Neural crest cell (in vitro differentiated cells): Measurements from ENCODE around the gene LRRC10B. TPM values are rescaled to one million over a fixed set of nuclear protein-coding genes. Genes with fewer than 3 reads are reported as not detected.

Experiments used
- DNase-seq: peaks from one replicate; pipeline ENCODE4 v3.0.0; 2021; ENCODE audit warnings: low read depth, mixed read lengths, low spot score
- H3K27ac Mint-ChIP-seq: one replicate; pipeline ENCODE4 v1.8.0; 2021; ENCODE audit warnings: mild to moderate bottlenecking, mixed read lengths; ENCODE audit not compliant: unreplicated experiment
- H3K27me3 Mint-ChIP-seq: 2 replicates; pipeline ENCODE4 v1.8.0; 2021; ENCODE audit warnings: low read depth, mild to moderate bottlenecking, mixed read lengths
- H3K36me3 Mint-ChIP-seq: 2 replicates; pipeline ENCODE4 v1.8.0; 2021; ENCODE audit warnings: low read depth, mild to moderate bottlenecking, mixed read lengths
- H3K4me1 Mint-ChIP-seq: 2 replicates; pipeline ENCODE4 v1.8.0; 2021; ENCODE audit warnings: mixed read lengths
- H3K4me3 Mint-ChIP-seq: one replicate; pipeline ENCODE4 v1.8.0; 2021; ENCODE audit warnings: mild to moderate bottlenecking, mixed read lengths
- H3K9me3 Mint-ChIP-seq: 2 replicates; pipeline ENCODE4 v1.8.0; 2021; ENCODE audit warnings: mixed read lengths
- total RNA-seq: library from RNA; stranded (reverse); gene quantifications from 2 replicates; pipeline ENCODE4 v1.2.1, GENCODE V29; 2021
- TF ChIP-seq, protein P1 (sequence below): fragments of 200-600 bp; sonication (generic); conservative IDR thresholded peaks from 2 replicates; pipeline ENCODE4 v1.5.0; 2021; ENCODE audit warnings: antibody characterized with exemption, mild to moderate bottlenecking

Gene LRRC10B
- total RNA-seq, 1 donor from 2014 or later = 2.9 TPM

DNA sequence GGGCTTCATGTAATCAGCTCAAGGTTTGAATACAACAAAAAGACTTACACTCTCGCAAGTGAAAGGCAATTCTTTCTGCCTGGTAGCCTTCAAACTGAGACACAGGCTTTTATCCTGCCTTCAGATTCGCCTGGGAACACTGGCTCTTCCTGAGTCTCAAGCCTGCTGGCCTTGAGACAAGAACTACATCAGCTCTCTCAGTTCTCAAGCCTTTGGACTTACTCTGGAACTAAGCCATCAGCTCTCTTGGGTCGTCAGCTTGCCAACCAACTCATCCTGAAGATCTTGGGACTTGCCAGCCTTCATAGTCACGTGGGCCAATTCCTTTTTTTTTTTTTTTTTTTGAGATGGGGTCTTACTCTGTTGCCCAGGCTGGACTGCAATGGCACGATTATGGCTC lies 35.7 kb upstream of the LRRC10B start:
- Mint-ChIP-seq H3K27ac (no peak overlapping the region), H3K27me3 (no peaks in the 10 kb centered on the region), H3K4me1 (peaks cover 12% of the 10 kb centered on the region), H3K36me3 (peaks cover 9% of the 10 kb centered on the region), H3K9me3 (no peaks in the 10 kb centered on the region), H3K4me3 (no peak overlapping the region)
- no peak for DNase-seq
- TF ChIP-seq, protein P1, sequence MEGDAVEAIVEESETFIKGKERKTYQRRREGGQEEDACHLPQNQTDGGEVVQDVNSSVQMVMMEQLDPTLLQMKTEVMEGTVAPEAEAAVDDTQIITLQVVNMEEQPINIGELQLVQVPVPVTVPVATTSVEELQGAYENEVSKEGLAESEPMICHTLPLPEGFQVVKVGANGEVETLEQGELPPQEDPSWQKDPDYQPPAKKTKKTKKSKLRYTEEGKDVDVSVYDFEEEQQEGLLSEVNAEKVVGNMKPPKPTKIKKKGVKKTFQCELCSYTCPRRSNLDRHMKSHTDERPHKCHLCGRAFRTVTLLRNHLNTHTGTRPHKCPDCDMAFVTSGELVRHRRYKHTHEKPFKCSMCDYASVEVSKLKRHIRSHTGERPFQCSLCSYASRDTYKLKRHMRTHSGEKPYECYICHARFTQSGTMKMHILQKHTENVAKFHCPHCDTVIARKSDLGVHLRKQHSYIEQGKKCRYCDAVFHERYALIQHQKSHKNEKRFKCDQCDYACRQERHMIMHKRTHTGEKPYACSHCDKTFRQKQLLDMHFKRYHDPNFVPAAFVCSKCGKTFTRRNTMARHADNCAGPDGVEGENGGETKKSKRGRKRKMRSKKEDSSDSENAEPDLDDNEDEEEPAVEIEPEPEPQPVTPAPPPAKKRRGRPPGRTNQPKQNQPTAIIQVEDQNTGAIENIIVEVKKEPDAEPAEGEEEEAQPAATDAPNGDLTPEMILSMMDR = no peak

DNA sequence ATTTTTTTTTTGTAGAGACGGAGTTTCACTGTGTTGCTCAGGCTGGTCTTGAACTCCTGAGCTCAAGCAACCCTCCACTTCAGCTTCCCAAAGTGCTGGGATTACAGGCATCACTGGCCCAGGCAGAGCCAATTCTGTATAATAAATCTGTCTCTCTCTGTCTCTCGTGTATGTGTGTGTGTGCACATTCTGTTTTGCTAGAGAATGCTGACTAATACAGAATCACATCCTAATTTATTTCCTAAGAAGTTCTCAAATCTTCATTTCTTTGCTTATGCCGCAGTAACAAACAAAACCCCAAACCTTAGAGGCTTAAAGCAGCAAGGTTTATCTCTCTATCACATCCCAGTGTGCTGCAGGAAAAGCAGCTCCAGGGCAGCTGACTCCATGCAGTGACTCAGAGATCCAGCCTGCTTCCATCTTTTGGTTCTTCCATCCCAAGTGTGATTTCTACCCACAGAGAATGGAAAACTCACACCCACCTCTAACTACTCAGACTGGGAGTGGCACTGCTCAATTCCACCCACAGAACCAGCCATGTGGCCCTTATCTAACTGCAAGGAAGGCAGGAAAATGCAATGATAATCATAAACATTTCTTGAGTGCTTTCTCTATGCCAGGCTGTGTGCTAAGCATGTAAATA lies 35.1 kb upstream of the LRRC10B start:
- H3K4me3 Mint-ChIP-seq = no peak overlapping the region

DNA sequence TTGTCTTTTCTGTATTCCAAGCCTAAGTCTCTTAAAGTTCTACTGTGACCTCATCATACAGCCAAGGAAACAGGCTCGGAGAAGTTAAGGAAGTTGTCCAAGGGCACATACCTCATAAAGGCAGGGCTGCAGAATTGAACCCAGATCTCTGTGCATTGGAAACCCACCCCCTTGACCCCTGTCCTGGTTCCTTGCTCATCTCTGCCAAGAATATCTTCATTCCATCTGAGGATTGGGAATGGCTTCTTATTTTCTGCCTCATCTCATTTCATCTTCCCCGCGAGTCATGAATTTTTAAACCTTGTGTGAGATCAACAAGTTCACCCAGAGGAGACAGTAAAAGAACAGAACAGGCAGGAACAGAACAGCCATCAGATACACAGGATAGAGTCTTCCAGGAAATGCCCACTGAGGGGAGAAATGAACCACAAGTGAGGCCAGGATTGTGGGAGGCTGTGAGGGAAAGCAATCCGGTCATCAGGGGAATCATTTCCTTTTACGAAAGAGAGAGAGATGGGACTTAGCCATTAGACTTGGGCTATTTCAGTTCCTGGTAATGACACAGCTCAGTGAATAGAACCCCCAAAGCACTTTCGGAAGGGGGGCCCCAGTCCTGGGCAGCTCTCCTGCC lies 34.4 kb upstream of the LRRC10B start:
- no peak for DNase-seq
- Mint-ChIP-seq H3K36me3 (peaks cover 9% of the 10 kb centered on the region), H3K27me3 (no peaks in the 10 kb centered on the region), H3K27ac (no peak overlapping the region), H3K4me3 (no peak overlapping the region), H3K9me3 (no peaks in the 10 kb centered on the region), H3K4me1 (peaks cover 9% of the 10 kb centered on the region)
- TF ChIP-seq, protein P1 = no peak

More for the DNA sequence above, 35.1 kb upstream of the LRRC10B start:
- peaks cover 10% of the 10 kb centered on the region for H3K4me1 Mint-ChIP-seq
- H3K27ac Mint-ChIP-seq = no peak overlapping the region
- H3K27me3 Mint-ChIP-seq = no peaks in the 10 kb centered on the region
- no peaks in the 10 kb centered on the region for H3K9me3 Mint-ChIP-seq
- DNase-seq = no peak
- TF ChIP-seq, protein P1 = no peak
- peaks cover 9% of the 10 kb centered on the region for H3K36me3 Mint-ChIP-seq

DNA sequence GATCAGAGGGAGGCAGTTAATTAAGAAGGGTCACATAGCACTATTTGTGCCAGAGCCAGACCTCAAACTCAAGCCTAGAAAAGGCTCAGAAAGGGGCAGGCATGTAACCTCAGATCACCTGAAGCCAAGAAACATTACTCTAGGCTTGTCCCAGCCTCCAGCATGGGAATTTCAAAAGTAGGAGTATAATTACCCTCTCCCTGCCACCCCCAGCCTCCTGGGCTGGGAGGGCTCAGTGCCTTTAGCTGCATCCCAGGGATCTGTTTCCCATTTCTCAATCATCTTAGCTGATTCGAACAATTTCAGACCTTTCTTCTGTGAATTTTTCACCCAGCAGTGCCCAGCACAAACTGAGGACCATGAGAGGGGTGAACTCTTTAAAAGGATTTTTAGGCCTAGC lies 33.1 kb upstream of the LRRC10B start:
- peaks cover 9% of the 10 kb centered on the region for H3K36me3 Mint-ChIP-seq
- H3K4me1 Mint-ChIP-seq = peaks cover 20% of the 10 kb centered on the region
- no peak for DNase-seq
- H3K4me3 Mint-ChIP-seq = no peak overlapping the region
- TF ChIP-seq, protein P1 = no peak
- no peaks in the 10 kb centered on the region for H3K9me3 Mint-ChIP-seq
- no peak overlapping the region for H3K27ac Mint-ChIP-seq
- H3K27me3 Mint-ChIP-seq = no peaks in the 10 kb centered on the region

DNA sequence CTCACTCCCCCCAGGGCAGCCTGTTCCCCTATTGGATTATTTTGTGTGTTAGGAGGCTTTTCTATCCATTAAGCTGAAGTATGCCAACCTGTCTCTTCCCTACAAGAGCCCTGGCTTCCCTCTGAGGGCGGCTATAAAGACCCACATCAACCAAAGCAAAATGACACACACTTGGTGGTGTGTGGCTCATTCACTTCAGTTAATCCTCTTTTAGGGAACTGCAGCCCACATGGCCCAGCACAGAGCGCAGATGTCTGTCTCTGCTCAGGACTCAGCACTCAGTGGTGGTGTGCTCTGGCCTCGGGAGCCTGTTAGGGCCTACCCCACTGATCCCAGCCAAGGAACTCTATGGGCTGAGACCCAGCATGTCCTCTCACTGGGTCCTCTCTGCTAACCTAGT lies 32.2 kb upstream of the LRRC10B start:
- DNase-seq = no peak
- TF ChIP-seq, protein P1 = no peak
- Mint-ChIP-seq H3K9me3 (no peaks in the 10 kb centered on the region), H3K4me3 (no peak overlapping the region), H3K4me1 (peaks cover 29% of the 10 kb centered on the region), H3K36me3 (peaks cover 5% of the 10 kb centered on the region), H3K27ac (no peak overlapping the region), H3K27me3 (no peaks in the 10 kb centered on the region)
